NOMO-1 treated with dmso at 0.1 percent for 144 hours (cell line): ENCODE data around the gene PIM3.
"Not testable (repeated sequence)": the region's sequence is repeated elsewhere in the genome, so short reads cannot be mapped to it uniquely, and the experiment has no call there.

Experiments used
- DNase-seq: peaks from one replicate; lab custom pipeline; 2025; ENCODE audit not compliant: unreplicated experiment; lab: John Stamatoyannopoulos, UW

The PIM3 gene

DNA sequence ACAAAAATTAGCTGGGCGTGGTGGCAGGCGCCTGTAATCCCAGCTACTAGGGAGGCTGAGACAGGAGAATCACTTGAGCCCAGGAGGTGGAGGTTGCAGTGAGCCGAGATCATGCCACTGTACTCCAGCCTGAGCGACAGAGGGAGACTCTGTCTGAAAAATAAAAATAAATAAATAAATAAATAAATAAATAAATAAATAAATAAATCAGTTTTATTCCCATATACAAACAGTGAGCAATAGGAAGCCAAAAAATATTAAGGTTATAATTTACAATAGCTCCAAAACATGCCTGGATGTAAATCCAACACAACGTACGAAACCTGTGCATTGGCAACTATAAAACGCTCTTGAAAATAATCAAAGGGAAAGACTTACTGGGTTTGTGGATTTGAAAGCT is 21.2 kb downstream of the PIM3 start:
- not testable (repeated sequence) for DNase-seq

DNA sequence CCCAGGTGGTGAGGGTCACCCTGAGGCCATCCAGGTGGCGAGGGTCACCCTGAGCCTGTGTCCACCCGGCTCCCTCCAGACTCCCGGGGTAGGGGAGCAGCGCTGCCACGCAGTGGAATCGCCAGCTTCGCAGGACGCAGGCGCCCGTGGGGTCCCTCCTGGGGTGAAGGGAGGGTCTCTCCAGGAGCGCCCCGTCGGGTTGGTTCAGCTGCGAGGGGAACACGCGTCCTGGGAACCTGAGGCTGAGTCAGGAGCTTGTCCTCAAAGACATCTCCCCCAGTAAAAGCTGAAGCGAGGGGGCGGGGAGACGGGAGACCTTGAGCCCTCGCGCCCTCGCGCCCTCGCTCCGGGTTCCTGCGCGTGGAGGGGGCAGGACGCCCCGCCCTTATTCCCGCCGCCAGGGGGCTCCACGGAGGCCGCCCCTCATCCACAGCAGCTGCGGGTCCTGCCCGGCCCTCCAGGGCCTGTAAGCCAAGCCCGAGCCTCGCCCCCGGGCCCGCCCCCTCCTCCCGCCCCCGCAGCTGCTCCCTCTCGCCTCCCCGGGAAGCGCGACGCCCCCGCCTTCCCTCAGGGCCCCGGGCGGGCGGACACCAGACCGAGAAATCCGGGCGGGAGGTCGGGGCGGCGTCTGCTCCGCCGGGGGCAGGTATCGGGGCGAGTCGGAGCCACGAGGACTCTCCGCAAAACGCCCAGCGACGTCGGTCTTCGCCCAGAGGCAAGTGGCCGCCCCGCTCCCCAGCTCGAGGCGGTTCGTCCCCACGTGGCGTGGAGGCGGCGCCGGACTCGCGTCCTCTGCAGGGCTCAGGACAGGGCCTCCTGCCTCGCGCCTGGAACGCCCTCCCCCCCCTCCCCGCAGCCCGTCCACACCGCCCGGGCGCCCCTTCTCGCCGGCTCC is 22.8 kb downstream of the PIM3 start:
- no peak for DNase-seq

GRCh38 chr22:49986325-49986724 is 25.8 kb downstream of the PIM3 start:
- no peak for DNase-seq

DNA sequence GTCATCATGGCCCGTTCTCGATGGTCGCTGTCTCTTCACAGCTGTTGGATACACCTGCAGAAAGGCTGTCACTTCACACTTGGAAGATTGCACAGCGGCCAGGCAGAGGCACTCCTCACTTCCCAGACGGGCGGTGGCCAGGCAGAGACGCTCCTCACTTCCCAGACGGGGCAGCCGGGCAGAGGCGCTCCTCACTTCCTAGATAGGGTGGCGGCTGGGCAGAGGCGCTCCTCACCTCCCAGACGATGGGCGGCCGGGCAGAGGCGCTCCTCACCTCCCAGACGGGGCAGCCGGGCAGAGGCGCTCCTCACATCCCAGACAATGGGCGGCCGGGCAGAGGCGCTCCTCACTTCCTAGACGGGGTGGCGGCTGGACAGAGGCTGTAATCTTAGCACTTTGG is 29.3 kb downstream of the PIM3 start:
- DNase-seq, result not testable (repeated sequence)

DNA sequence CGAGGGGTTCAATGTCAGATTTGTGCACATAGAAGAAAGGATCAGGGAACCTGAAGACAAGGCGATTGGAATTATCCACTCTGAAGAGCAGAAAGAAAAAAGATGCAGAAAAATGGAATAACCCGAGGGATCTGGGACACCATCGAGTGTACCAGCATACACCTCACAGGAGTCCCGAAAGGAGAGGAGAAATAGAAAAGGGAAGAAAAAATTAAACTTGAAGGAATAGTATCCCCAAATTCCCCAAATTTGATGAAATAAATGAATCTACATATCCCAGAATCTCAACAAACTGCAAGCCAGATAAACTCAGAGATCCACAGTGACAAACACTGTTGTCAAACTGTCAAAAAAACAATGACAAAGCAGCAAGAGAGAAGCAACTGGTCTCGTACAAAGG is 30.6 kb downstream of the PIM3 start:
- no peak for DNase-seq

DNA sequence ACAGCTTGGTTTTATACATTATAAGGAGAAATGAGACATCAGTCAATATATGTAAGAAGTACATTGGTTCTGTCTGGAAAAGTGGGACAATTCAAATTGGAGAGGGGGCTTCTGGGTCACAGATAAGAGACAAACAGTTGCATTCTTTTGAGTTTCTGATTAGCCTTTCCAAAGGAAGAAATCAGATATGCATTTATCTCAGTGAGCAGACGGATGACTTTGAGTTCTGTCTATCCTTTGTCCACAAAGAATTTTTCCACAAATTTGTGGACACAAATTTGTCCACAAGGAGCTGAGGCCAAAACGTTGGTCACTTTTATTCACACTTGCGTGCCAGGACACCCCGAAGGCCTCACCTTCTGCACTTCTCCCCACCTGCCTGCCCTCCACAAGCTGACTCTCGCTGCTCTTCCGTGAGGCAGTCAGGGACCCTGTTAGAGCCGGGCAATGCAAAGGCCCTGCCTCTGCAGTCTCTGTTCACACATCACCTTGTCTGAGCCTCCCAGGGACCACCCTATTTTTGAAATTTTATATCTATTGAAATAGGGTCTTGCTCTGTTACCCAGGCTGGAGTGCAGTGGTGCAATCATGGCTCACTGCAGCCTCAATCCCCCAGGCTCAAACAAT is 31.4 kb downstream of the PIM3 start:
- DNase-seq, result no peak

GRCh38 chr22:49992921-49993648 is 32.5 kb downstream of the PIM3 start:
- peak; percentile 63 for DNase-seq

DNA sequence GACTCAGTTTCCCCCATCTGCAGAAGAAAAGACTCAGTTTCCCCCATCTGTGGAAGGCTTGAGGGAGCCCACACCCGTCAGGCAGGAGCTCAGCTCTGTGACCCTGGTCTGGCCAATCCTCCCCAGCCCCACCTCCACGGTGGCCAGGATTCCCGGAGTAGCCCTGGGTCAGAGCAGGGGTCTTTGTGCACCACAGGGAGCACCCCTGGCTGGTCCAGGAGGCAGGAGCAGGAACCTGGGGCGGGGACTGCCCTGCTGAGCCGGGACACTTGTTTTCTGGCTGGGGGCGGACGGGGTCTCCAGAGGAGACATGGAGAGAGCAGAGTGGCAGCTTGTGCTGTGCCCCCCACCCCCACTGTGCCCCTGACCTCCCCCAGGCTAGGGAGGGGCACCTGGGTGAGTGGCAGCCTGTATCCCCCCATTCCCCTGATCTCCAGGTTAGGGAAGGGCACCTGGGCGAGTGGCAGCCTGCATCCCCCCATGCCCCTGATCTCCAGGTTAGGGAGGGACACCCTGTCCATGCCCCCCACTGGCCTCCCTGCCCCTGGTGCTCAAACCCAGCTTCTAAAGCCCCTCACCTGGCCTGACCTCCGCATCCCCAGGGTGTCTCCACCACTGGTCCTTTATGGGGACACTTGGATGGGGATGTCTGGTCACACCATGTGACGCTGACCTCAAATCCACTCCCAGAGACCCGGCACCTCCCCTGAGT is 33.2 kb downstream of the PIM3 start:
- no peak for DNase-seq

- DNase-seq, result no peak
Observed at GRCh38 chr22:49994361-49995040, 33.9 kb downstream of the PIM3 start.

- no peak for DNase-seq
Observed at GRCh38 chr22:49995041-49995360, 34.4 kb downstream of the PIM3 start.

- no peak for DNase-seq
Observed at GRCh38 chr22:49995361-49996118, 35.0 kb downstream of the PIM3 start.

DNA sequence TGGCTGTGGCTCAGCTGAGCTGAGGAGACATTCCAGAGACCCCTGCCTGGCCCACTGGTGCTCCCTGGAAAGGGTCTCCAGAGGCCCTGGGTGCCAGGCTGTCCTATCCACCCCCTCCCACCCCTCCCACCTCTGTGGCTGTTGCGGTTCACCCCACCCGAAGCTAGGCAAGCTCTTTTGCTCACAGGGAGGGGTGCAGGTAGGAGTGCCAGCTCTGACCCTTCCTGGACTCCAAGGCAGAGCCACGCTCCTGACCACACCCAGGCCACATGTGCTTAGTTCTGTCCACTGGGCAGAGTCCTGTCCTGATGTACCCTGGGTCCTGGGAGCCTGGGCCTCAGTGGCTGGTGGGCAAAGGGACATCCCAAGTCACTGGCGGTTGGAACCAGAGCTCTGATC is 35.5 kb downstream of the PIM3 start:
- DNase-seq, result no peak

DNA sequence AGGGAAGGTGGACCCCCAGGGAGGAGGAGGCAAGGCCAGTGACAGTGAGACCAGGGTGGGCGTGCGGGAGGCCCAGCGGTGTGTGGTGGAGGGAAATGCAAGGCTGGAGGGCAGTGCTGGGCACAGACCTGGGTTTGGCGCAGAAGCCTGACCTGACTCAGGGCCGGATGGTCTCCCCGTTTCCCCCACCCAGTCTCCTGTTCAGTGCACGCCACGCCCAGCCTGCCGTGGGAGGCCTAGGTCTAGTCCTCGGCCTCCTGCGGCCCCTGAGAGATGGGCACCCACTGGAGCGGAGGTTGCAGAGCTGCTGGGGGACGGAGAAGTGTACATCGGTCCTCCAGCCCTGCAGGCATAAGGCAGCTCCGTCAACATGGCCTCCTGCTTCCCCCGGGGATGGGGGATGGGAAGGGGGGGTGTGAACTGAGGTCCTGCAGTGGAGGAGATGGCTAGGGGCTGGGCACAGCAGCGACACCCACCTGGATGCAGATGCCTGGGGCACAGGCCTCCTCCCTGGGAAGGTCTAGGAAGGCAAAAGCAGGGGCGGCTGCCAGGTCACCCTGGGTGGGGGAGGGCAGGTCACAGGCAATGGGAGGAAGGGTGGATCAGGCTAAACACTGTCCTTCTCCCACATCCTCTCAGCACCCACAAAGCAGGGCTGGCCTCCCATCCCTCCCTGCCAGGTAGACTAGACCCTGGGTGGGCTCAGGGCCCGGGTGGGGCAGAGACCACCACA is 36.1 kb downstream of the PIM3 start:
- no peak for DNase-seq

DNA sequence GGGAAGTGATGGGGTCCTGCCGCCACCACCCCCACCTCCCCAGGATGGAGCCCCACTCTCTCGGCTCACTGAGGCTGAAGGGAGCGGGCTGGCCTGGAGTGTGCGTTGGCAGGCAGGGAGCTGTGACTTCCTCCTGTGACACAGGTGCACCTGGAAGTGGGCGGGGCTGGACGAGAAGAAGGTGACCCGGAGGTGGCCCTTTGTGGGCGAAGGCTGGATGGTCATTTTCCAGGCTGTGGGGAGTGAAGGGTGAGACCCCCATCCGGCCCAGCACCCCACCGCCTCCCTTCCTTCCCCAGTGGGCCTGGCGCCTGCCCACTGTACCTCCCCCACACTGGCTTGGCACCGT is 36.7 kb downstream of the PIM3 start:
- DNase-seq, result no peak

DNA sequence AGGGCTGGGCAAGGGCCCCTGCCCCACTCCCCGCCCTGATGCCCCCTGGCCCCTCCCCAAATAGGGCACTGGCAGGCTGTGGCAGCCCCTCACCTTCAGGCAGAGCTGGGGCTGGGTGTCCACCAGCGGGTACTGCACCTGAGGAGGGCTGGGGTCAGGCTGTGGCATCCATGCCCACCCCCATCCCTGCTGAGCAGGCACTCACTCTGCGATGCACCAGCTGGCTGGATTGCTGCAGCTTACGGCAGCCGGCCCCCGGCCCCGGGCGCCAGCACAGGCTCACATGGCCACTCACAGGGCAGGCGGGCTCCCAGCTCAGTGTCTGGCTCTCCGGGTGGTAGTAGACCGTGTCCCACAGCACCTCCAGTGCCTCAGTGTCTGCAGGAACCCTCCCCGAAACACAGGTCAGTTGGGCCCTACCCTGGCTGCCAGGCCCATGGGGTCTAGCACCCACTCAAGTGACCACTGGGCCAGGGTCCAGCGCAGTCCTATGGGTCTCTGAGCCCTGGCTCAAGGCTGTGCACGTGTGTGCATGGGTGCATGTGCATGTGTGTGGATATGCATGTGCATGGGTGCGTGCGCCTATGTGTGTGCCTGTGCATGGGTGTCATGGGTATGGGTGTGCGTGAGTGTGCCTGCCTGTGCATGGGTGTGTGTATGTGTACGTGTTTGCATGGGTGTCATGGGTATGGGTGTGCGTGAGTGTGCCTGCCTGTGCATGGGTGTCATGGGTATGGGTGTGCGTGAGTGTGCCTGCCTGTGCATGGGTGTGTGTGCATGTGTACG is 37.6 kb downstream of the PIM3 start:
- no peak for DNase-seq

- no peak for DNase-seq
Observed at GRCh38 chr22:49998718-49999062, 38.1 kb downstream of the PIM3 start.

DNA sequence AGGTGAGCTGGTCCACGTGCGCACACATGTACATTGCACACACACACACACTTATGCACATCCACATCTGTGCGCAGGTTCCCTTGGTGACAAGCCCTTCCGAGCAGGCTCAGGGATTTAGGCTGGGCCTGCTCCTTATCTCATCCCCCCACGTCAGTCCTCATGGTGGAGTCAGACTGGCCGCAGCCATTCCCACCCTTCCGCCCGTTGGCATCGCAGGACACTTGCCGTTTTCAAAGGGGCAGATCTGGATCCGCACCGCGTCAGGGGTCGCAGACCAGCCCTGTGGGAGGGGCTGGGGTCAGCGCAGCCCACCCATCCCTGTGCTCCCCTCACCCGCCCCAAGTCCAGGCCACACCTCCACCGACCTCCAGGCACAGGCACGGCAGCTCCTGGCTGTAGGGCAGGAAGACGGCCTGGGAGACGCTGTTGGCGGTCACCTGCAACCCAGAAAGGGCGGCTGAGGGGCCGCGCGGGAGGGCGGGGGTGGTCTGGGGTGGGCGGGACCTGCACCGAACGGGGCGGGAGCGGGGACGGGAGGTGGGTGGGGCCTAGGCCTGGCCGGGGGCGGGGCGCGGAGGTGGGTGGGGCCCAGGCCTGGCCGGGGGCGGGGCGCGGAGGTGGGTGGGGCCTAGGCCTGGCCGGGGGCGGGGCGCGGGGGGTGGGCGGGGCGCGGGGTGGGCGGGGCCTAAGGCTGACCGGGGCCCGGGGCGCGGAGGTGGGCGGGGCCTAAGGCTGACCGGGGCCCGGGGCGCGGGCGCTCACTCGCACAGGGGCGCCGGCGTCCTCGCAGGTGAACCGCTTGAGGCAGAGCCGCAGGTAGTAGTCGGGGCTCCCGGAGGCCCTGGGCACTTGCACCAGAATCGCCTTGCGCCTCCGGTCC is 38.7 kb downstream of the PIM3 start:
- no peak for DNase-seq
